T-helper 1 cell (primary cell): ENCODE results near the gene TSHZ2.

ENCODE experiments used
- DNase-seq, 5 donors: peaks; one replicate each; pipeline ENCODE4 v3.0.0-alpha.2; 2012 to 2020

Gene TSHZ2

DNA sequence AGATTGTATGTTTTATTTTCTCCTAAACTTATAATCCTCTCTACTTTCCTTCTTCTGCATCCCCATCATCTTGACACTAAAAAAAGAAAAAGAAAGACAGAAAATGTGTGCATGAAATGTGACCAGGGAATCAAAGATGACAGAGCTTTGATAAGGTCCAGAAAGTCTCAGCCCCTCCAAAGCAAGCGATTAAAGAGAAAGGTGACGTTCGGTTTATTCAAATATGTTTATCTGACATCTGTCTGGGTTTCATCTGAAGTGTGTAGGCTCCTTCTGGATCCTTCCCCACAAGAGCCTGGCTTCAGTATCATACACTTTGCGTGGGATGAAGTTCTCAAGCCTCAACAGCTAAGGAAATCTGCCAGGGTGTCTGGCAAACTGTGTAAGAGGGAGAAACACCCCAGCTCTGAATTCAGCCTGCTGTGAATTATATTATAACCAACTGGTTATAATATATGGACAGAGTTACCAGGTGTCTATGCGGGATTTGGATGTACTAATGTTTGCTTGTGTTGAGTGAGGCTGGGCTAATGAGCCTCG, 358.5 kb downstream of the TSHZ2 start:
- DNase-seq: no peak

DNA sequence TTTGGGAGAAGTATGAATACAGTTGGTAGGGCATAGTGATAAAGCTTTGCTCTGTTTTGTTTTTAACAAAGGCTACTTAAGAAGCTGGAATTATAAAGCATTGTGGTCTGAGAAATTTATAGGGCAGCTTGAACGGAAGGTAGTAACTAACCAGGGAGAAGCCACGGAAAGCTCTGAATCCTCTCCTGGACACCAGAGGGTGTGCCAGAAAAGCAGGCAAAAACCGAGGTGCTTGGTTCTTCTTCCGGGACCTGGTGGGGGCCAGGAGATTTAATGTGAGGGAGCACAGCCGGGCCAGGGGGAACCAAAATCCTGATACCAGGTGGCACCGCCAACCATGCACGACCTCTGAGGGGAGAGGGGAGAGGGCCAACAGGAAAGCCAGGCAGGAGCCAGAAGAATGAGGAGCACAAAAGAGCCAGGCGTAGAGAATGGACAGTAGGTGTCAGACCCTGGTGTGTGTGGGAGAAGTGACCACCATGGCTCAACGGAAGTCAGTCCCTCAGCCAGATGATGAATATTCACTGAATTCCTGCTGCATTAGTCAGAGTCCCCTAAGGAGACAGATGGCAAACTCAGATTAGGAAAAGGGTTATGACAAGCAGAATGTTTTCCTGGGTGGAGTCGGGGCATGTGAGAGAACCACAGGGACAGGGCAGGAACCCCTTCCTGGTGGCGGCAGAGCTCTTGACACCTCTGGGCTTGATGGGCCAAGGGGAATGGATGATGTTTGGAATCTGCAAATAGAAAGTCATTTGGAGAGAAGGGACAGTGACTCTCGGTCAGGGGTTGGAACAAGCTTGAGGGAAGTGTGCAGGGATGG, 359.2 kb downstream of the TSHZ2 start:
- no peak for DNase-seq

- no peak for DNase-seq
Observed at GRCh38 chr20:53332022-53332837, 360.1 kb downstream of the TSHZ2 start.

DNA sequence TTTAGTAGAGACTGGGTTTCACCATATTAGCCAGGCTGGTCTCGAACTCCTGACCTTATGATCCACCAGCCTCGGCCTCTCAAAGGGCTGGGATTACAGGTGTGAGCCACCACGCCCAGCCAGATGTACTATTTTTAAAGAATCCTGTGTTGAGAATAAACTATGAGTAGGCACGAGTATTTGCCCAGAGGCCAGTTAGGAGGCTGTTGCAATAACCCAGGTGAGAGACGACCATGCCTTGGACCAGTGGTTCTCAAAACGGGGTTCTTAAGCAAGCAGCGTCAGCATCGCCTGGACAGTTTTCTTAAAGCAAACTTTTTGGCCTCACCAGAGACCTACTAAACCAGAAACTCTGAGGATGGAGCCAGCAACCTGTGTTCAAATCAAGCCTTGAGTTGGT, 362.7 kb downstream of the TSHZ2 start:
- no peak for DNase-seq

DNA sequence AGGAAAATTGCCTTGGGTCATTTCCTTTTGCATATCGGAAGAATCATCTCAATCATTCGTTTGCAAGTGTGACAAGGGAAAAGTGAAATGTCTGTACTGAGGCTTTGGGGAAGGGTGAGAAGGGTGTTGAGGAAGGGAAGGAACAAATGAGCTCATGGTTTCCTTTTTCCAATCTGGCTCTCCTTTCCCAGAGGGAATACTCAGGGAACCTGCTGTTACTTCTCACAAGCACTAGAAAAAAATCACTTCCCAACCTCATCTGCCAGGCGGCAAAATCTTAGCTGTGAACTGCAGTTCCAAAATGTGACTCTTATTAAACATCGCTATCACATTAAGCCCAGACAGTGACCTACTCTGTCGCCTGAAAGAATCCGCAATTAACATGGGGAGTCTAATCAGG, 363.4 kb downstream of the TSHZ2 start:
- DNase-seq: no peak

DNA sequence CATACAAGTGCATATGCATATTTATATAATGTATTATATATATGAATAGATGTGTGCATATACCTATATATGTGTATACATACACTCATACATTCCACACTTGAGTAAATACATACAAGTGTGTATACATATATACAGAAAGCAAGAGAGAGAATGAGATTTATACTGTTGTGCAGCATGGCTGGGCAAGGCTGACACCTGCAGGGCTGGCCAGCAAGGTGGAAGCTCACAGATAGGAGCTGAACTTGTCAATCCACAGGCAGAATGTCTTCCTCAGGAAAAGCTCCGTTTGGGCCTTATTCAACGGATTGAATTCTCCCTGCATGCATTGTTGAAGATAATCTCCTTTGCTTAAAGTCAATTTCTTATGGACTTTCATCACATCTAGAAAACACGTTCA, 364.7 kb downstream of the TSHZ2 start:
- no peak for DNase-seq

GRCh38 chr20:53337390-53338101, 365.4 kb downstream of the TSHZ2 start:
- DNase-seq: no peak

GRCh38 chr20:53338716-53339115, 366.6 kb downstream of the TSHZ2 start:
- no peak for DNase-seq

- no peak for DNase-seq
Observed at GRCh38 chr20:53342429-53342828, 370.3 kb downstream of the TSHZ2 start.

- no peak for DNase-seq
Observed at GRCh38 chr20:53343448-53343847, 371.3 kb downstream of the TSHZ2 start.

DNA sequence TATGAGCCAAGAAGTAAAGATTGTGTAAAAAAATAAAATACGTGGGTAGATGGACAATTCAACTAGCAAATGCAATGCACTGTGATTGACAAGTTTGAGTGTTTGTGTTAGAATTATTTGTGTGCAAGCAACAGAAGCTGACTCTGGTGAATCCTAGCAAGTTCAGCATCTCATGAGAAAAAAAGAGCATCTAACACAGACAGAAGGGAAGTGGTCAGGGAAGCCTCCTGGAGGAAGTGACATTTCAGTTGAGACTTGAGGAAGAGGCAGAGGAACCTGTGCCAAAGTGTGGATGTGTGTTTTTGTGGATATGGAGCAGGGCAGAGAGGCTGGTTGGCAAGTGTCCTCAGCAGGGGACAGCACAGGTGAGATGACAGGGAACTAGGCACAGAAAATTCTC, 372.7 kb downstream of the TSHZ2 start:
- no peak for DNase-seq

- DNase-seq: no peak
Observed at GRCh38 chr20:53345536-53346334, 373.6 kb downstream of the TSHZ2 start.

GRCh38 chr20:53346335-53346648, 374.1 kb downstream of the TSHZ2 start:
- DNase-seq: no peak

DNA sequence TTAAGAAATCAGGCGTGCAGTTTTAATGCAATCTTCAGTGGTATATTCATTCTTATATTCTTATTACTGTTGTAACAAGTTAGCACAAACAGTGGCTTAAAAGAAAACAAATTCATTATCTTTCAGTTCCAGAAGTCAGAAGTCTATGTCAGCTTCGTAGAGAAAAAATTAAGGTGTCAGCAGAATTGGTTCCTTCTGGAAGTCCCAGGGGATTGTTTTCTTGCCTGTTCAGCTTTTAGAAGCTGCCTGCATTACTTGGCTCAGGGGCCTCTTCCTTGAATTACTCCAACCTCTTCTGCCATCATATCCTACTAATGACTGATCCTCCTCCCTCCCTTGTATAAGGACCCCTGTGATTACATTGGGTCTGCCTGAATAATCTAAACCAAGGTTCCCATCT, 377.6 kb downstream of the TSHZ2 start:
- no peak for DNase-seq

DNA sequence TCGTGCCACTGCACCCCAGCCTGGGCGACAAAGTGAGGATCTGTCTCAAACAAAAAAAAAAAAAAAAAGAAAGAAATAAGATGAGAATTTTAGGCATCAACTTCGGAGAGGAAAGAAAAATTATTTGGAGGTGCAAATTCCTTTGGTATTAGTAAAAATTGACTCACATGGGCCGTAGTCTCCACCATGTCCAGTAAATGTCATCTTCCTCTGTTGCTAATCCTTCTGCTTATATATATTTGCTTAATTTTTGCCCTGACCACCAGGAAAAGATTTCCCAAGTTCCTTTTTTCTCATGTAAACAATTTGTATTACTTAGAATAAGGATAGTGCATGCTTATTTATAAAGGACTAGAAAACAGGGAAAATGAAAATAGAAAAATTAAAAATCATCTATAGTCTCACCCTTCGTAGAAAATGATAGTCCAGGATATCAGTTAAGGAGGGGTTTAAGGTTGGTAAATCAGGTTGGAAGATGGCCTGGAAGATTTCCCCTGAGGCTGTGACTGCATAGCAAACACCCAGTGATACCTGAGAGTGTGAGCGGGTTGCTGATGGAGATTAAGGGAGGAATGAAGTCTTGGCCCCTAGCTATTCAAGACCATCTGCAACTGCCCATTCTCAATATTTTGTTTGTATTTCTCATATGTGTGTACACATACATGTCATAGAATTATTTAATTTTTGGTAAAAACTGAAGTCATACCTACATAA, 380.7 kb downstream of the TSHZ2 start:
- no peak for DNase-seq

GRCh38 chr20:53354314-53354713, 382.2 kb downstream of the TSHZ2 start:
- DNase-seq: peak in 1 of 5 donors; percentile 14

GRCh38 chr20:53355790-53356189, 383.6 kb downstream of the TSHZ2 start:
- DNase-seq: no peak

- no peak for DNase-seq
Observed at GRCh38 chr20:53359425-53359824, 387.3 kb downstream of the TSHZ2 start.

GRCh38 chr20:53360852-53361251, 388.7 kb downstream of the TSHZ2 start:
- no peak for DNase-seq

GRCh38 chr20:53362736-53363135, 390.6 kb downstream of the TSHZ2 start:
- DNase-seq: no peak

GRCh38 chr20:53364646-53365045, 392.5 kb downstream of the TSHZ2 start:
- no peak for DNase-seq

- no peak for DNase-seq
Observed at GRCh38 chr20:53365076-53365475, 392.9 kb downstream of the TSHZ2 start.
